Activated CD8-positive, alpha-beta memory T cell treated with anti-CD3 and anti-CD28 coated beads, Interleukin-2, amount 50 U/mL, for 24 hours (primary cell): ENCODE measurements around the gene ELN.
"Not testable (repeated sequence)": the region's sequence is repeated elsewhere in the genome, so short reads cannot be mapped to it uniquely, and the experiment has no call there.

Source experiments
- DNase-seq: peaks from one replicate; pipeline ENCODE4 v3.0.0-alpha.2; 2020; ENCODE audit errors: extremely low read depth

ELN gene

DNA sequence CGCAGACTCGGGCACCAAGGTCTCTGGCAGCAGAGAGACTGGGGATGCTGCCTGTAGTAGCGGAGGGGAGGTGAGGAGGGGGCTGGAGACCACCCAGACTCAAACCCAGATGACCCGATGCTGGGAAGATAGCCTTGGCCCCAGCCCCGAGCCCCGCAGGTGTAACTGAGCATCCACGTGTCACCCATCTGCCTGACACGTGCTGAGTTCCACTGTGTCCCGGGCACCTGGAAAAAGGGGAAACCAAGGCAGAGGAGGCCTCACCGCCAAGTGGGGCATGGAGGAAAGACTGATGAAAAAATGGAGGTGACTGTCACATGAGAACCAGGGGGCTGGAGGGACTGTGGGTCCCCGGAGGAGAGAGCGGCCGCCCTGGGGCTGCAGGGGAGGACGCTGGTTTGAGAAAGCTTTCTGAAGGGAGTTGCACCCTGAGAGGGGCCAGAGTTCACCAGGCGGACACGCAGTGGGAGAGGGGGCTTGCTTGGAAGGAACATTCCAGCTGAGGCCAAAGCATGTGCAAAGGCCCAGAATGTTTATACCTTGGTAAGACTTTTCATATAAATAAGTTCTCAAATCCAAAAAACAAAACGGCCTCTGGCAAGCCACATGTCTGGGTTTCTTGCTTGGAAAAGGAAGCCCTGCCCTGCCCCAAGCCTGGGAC, 27.4 kb upstream of the ELN start:
- no peak for DNase-seq

DNA sequence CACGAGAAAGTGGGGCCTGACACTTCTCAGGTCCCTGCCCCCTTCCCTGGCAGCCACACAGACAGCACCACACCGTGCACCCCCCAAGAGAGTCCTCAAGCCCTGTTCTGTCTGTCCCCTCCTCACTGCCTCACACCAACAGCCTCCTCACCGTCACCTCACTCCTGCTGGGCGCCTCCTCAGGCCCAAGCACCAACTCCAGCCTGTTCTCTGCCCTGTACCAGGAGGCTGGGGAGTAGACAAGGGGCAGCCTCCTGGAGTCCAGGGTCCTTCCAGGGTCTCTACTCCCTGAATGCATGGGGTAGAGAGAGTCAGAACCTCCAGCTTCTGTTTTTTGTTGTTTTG, 26.9 kb upstream of the ELN start:
- no peak for DNase-seq

DNA sequence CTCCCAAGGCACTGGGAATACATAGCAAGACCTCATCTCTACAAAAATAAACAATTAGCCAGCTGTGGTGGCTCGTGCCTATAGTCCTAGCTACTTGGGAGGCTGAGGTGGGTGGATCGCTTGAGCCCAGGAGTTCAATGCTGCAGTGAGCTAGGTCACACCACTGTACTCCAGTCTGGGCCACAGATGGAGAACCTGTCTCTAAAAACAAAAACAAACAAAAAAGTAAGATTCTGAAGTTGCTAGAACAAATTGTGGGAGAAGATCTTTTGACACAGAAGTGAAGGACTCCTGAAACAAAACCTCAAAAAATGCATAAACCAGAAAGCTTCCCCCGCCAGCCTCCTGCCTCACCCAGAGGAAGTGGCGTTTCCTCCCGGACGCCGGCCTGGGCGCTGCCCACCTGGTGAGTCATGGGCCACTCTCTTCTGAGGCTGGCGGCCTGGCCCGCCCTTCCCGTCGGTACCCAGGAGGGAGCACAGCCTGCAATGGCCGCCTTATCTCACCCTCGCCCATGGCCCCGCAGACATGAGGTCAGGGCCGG, 25.4 kb upstream of the ELN start:
- DNase-seq, result no peak

DNA sequence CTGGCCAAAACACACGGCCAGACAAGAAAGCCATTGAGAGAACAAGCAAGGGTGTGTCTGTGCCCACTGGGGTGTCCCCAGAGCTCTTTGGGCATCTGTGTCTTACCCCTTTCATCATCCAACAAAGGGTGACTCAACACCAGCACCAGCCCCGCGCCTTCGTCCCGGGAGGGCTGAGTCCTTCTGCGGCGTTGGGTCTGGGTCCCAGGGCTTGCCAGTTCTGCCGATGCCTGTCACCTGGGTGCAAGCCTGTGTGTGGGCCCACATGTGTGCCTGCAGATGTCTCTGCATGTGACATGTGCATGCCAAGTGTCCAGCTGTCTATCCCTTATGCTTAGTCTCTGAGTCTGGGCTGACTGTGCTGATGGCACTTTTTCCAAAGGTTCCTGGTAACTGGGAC, 24.4 kb upstream of the ELN start:
- DNase-seq, result no peak

DNA sequence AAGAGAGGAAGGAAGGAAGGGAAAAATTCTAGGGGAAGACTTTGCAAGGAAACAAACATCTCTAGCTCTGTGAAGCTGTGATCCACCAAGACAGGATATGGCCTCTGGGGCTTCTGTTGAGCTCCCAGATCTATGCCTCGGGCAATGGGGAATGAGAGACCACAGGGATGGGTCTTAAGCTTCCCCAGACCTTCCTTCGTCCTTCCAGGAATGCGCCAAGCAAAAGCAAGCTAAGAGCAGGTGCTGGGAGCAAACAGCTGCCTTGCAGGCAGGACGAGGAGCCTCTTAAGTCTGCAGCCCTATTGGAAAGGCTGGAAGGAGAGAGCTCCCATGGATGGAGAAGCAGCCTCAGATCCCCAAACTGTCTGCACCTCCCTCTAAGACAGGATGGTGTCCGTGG, 21.9 kb upstream of the ELN start:
- no peak for DNase-seq

DNA sequence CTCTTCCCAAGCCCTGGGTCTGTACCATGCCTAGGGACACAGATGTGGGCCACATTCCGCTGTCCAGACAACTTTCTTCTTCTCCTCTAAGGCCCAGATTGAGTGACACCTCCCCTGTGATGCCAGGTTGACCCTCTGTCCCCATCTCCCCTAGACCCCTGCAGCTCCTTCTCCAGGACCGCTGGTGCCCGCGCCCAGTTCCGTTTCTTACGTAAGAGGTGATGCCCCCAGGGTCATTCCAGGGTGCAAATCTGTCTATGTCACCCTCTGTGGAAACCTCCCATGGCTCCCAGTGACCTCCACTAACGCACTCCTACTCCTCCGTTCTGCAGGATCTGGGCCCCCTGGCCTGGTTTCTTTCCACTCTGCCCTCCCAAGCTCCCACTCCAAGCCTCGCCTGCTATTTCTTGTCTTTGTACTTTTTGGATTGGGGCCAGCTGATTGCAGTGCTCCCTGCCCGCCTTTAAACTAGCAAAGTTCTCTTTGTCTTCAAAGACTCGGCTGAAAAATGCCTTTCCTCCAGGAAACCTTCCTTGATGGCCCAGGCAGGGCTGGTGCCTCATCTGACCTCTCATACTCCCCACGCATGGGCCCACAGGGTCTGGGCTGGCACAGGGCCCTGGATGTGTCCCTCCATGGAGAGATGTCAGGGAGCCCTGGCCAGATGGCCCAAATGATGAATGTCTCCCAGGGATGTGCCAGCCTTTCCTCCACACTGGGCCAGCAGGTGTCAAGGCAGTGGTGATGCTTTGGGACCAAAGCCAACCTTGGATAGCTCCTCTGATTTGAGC, 21.3 kb upstream of the ELN start:
- no peak for DNase-seq

DNA sequence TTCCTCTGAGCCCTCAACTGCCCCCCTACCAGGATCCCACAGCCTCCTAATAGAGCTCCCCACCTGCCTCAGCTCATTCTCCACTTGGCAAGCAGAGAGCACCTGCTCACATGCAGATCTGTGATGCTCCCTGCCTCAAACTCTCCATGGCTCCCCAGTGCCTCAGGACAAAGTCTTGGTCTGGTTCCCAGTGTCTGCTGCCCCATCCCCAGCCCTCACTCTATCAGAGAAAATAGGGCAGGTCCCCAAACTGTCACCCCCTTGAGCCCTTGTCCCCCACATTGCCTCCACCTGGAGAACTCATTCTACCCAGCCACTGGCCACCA, 20.8 kb upstream of the ELN start:
- no peak for DNase-seq

DNA sequence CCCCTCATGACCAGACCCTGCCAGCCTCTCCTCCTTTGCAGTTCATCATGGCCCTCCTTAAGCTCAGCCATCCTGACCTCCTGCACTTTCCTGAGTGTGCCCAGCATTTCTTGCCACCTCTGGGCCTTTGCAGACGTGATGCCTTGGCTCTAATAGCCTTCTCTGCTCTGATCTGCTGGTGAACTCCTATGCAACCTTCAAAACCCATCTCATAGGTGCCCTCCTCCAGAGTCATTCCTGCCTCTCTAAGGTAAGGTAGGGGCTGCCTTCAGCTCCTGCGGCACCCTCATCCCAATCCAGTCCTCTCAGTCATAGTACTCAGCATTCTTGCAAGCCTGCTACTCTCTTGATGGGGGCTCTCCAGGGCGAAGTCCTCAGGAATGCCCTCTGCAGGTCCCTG, 19.3 kb upstream of the ELN start:
- DNase-seq, result no peak

DNA sequence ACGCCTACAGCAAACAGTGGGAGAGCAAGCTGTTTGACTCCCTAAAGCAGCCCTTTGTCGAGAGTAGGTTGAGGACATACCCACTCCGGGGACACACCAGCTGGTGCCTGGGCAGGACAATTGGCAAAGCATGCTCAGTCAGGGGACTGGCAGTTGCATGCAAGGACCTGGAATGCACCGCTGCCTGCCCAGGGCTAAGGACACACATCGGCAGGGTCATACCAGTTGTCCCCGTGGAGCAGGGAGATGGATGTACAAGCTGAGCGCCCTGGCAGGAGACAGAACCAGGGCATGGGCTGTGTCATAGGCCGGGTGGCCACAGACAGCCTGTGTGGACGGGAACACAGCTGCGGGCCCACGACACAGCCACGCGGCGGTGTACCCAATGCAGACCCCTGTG, 18.3 kb upstream of the ELN start:
- no peak for DNase-seq

DNA sequence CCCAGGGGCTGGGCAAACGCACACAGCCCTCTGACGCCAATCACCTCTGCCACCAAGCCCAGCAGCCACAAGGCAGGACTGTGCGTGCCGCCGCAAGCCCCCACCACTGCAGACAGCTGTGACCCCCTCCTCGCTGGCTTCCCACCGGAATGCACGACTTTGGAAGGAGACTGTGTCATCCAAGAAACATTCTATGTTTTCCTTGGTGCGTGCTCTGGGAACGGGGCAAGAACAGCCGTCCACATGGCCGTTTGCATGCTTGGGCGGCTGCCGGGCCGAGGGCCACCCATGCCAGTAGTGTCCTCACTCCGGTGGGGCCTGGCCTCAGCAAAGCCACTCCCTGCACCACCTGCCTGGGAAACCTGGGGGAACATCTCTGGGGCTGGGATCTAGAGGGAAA, 17.6 kb upstream of the ELN start:
- DNase-seq, result no peak

DNA sequence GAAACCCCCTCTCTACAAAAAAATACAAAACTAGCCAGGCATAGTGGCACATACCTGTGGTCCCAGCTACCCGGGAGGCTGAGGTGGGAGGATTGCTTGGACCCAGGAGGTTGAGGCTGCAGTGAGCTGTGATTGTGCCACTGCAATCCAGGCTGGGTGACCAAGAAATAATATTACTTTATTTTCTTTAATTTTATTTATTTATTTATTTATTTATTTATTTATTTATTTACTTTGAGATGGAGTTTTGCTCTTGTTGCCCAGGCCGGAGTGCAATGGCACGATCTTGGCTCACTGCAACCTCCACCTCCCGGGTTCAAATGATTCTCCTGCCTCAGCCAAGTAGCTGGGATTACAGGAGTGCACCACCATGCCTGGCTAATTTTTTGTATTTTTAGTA, 16.6 kb upstream of the ELN start:
- not testable (repeated sequence) for DNase-seq

DNA sequence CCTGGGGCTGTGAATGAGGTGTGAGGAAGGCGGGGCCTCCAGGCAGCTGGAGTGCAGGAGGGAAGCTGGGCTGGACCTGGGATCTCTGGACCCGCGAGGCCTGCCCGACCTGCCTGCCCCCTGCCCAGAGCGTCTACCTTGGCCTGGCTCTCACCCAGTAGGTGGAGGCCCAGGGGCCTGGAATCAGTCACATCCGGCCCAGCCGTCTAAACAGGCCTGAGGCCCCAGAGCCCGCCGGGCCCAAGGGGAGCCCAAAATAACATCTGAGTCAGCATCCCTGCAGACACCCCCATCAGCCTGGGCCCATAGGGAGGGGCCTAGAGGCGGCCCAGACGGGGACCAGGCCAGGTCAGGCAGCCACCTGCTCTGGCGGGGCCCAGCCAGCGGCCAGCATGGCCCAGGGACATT, 15.1 kb upstream of the ELN start:
- no peak for DNase-seq

DNA sequence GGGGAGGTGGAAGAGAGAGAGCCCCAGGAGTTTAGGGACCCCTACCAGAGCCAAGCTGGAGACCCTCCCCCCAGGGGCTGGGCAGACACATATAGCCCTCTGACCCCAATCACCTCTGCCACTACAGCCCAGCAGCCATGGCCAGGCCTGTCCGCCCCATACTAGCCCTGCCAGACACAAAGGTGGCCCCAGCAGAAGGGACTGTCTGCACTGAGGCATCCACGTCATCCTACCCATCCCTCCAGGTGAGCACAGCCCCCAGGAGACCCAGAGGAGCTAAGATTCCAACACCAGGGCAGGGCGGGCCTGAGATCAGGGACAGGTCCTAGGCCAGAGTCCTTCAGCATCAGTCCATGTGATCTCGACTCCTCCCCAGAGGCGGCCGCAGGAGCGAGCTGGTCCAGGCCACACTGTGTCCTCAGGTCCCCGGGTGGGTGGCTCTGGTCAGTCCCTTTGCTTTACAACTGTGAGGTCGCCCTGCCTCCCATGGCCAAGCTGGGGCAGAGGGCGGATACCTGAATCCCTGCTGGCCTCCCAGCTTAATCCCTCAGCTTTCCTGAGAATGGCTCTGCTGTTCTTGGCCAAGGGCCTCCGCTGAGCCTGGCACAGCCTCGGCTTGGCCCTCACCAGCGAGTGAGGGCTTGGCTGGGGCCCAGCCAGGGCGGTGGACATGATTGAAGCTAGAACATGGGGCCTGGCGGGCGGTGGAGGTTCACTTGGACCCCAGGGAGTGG, 14.3 kb upstream of the ELN start:
- no peak for DNase-seq

DNA sequence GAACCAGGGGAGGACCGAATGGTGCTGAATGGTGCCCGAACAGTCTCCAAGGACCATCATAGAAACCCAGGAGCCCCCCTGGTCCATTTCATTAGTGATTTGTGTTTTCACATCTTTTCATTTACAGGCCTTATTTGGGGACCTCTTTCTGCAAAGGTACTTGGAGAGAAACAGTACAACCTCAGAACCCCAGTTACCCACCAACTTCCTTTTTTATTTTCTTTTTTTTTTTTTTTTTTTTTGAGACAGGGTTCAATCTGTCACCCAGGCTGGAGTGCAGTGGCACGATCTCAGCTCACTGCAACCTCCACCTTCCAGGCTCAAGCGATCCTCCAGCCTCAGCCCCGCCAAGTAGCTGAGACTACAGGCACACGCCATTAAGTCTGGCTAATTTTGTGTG, 13.0 kb upstream of the ELN start:
- DNase-seq, result no peak

DNA sequence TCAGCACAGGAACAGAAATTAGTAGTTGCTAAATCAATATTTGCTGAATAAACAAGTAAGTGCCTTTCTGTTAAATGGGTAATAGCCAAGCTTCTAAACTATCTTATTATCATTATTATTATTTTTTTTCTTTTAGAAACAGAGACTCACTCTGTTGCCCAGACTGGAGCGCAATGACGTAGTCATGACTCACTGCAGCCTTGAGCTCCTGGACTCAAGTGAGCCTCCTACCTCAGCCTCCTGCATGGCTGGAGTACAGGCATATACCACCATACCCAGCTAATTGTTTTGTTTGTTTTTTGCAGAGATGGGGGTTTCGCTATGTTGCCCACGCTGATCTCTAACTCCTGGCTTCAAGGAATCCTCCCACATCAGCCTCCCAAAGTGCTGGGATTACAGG, 12.3 kb upstream of the ELN start:
- no peak for DNase-seq

DNA sequence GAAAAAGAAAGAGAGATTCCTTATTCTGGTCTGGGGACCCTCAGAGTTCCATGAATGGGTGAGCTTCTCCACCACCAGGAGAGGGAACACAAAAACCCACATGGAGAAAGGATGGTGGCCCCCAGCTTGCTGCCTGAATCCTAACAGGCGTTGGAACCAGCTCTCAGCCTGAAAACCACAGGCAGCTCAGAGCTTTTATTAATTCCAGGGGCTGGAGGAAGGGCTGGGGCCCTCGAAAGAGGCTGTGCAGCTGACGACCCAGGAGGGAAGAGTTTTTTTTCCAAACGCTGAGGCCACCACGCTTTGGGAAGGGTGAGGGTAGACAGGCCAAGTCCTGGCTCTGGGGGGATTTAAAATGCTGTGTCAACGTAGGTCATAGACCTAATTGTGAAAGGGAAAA, 10.8 kb upstream of the ELN start:
- no peak for DNase-seq

DNA sequence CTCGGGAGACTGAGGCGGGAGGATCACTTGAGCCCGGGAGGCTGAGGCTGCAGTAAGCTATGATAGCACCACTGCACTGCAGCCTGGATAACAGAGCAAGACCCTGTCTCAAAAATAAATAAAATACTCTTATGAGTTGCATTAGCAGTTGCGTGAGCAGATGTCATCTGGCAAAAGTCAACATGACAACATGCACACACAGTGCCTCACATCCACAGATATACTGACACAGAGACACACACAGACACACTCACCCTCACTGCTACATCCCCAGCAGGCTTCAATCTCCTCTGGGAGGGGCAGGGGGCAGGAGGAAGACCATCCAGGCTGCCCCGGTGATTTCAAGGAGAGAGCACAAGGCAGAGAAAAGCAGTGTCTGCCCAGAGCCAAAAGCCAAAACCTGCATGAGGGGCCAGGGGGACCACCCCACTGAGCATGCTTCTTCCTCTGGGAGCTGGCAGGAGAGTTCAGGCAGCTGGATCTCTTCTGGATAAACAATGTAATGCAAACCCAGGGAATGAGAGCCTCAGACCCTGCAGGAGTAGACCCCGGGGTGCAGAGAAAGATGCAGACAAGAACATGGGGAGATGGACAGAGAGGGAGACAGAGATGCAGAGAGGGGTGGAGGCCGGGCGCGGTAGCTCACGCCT, 9.6 kb upstream of the ELN start:
- no peak for DNase-seq

DNA sequence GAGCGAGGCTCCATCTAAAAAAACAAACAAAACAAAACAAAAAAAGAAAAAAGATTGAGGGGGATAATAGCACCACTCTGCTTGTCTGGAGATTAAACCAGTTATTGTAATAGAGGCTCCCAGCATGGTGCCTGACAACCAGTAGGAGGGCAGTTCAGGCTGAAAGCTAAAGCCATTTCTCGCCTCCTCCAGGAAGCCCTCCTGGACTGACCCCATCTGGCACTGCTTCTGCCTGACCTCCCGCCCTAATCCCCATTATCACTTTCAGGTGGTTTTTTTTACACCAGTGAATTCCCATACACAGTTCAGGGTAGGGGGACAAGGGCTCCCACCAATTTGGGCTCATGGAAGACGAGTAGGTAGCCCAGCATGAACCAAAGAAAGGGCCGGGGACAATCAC, 8.8 kb upstream of the ELN start:
- no peak for DNase-seq

DNA sequence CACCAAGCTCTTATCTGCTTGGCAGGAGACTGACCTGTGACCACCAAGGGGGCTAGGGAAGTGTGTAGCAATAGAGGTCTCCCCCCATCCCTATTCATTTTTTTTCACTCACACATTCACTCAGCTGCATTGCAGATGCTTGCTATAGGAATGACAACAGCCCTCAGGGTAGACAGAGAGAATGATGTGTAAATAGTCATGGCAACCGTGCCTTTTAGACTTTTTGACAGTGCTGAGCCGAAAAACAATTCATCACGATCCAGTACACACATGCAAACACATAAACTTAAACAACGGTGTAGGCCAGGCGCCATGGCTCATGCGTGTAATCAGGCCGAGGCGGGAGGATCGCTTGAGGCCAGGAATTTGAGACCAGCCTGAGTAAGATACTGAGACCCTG, 7.6 kb upstream of the ELN start:
- no peak for DNase-seq

DNA sequence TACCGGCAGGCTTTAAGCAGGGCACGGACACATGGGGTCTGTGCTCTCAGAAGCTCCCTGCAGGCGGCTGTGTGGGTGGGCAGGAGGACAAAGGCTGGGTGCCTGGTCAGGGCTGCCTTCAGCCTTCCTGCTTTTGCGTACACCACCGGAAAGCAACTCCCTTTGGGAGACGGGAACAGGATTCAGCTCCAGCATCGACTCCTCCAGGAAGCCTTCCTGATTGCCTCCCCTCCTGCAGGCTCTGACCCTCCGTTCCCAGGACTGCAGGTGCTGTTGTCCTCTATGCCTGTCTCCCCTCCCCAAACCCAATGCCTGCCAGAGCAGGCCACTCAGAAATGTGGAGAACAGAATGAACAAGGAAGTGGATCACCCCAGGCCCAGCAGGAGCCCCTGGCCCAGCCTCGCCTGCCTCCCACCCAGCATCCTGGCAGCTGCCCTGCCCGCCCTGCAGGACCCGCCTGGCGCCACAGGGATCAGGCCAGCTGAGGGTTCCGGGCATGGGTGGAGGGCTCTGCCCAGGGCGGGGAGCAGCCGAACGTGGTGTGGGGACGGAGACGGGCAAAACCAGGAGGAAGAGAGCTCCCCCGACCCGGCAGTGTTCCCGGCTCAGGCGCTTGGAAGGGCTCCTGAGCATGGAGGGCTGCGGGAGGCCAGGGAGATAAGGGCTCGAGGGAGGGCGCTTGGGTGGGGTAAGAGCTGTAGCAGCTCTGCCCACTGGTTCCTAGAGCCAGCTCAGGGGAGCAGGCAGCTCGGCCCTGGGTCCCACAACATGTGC, 6.2 kb upstream of the ELN start:
- no peak for DNase-seq

DNA sequence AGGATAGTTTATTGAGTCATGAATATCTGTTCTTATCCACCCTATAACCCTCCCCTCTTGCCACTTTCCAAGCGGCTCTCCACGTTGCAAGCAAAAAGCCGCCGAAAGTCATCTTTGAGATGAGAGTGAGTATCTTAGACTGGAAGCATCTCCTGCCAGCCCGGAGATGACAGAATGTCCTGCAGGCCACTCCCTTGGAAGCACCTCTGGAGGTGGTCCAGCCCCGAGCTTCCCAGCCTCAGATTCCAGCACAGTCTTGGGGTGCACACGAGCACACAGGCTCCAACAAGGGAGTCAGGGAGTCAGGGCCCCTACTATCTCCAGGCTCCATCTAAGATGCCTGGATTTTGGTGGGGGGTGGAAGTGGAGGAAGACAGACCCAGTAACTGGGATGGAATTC, 5.5 kb upstream of the ELN start:
- no peak for DNase-seq

DNA sequence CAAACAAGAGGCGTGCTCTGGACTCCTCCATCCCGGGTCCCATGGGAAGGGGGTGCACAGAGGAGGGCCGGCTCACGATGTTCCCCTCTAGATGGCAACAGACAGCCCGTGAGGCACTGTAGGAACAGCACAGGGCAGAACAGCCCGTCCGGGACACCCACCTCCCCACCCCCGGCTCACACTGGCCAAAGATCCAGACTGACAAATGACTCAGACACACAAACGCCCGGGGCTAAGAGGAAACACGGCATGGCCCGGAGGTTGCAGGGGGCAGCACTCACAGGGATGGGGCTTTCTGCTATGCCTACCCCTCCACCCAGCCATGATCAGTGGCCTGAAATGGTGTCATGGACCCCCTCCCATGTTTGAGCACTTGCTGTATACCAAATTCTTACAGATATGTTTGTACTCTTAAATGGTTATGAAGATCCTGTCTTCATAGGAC, 4.9 kb upstream of the ELN start:
- DNase-seq, result no peak
